Activated CD4-positive, alpha-beta T cell treated with anti-CD3 and anti-CD28 coated beads, Interleukin-2, amount 50 U/mL, for 48 hours (primary cell): Measurements from ENCODE around the gene WNT7A.

ENCODE experiments used
- DNase-seq, 2 experiments: peaks; one replicate each; pipeline ENCODE4 v3.0.0-alpha.2; 2020

WNT7A gene

GRCh38 chr3:13791198-13792050 lies 88.4 kb downstream of the WNT7A start:
- no peak for DNase-seq

DNA sequence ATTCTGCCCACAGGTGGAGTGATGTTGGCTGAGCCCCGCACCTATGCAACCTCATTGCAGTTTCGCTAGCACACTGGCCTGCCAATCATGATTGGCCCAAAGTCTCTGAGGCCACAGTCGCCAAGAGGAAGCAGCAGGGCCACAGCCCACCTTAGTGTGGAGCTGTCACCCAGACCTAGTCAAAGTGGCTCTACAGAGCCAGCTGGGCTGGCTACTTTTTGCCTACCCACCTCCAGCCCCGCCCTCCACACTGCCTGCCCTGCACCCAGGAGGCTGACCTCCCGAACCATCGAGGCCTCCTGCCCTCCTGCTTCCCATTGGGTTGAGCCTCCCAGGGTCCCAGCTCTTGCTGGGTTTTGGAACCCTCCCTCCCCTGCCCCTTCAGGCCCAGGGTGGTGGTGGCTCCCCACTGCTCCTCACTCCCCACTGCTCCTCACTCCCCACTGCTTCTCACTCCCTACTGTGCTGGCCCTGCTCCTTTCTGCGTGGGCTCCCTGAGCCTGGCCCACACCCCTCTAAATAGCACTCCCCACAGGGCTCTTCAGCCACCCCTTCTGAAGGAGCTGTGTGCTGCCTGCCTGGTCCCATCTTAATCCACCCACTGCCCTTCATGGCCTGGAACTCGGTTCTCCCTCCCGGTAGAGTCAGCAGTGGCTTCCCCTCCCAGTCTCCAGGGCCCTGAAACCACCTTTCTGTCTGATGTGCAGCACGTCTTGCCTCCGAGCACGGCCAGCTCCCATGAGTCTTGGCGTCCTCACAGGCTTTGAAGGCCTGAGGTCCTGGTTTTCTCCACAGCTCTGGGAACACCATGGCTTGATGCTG lies 89.3 kb downstream of the WNT7A start:
- no peak for DNase-seq

DNA sequence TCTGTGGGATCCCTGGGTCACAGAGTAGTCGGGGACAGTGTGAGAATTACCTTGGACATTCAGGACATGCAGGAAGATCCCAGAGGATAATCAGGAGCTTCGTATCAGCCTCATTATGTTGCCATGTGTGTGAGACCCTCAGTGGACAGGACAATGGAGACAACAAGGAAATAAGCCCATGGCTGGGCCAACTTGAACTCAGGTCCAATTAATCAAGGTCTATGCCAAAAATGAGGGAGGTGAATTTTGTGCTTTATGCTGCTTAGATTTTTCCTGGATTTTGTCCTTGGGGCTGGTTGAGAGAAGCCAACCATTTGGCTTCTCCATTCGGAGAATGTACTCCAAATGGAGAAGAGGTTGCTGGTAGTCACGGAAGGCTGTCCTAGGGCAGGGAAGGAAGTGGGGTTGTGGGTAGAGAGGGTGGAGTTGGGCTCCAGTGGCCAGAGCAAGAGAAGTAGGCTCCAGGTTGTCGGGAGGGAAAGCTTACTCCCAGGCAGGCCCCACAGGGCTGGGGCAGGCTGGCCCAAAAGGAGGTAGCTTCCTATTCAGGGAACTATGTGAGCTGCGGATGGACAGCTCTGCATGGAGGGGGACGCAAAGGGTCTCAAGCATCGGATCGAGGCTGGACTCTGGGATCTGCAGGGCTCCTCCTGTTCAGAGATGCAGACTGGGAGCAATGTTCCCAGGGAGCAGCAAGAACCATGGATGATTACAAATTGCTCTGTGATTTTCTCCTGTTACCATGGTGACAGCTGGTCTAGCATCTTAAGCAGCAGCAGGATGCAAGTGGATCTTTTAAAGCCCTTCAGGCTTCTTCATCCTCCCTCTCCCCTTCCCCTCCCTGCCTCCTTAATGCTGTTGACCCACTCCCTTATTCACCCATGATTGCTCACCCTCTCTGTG lies 91.1 kb downstream of the WNT7A start:
- no peak for DNase-seq

GRCh38 chr3:13787533-13788132 lies 92.2 kb downstream of the WNT7A start:
- DNase-seq, result no peak

- no peak for DNase-seq
Observed at GRCh38 chr3:13786811-13787210, 93.1 kb downstream of the WNT7A start.

DNA sequence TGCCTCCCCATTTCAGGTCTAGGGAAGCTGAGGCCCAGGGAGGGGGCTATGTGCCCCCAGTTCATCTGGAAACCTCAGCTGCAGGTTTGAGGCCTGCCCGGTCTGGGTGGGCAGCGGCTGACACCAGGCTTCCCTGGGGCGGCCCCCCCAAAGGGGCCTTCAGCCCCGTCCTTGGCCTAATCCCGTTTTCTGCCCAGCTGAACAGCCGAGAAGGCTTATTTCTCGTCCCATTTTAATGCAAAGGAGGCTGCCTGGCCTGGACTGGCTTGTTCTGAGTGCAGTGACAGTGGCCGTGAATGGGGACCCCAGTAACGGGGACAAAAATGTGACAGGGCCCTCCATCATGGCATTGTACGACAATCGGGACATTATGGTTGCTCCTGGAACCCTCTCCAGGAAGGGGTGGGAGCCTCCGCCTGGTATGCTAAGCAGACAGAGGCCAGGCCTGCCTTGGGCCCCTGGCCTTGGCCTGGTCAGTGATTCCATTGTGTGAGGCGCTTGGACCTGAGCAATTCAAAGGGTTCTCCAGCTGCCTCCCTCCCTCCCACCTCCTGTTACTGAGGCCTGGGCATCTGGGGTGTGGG lies 93.9 kb downstream of the WNT7A start:
- DNase-seq, result no peak

GRCh38 chr3:13785351-13785750 lies 94.5 kb downstream of the WNT7A start:
- DNase-seq, result no peak

DNA sequence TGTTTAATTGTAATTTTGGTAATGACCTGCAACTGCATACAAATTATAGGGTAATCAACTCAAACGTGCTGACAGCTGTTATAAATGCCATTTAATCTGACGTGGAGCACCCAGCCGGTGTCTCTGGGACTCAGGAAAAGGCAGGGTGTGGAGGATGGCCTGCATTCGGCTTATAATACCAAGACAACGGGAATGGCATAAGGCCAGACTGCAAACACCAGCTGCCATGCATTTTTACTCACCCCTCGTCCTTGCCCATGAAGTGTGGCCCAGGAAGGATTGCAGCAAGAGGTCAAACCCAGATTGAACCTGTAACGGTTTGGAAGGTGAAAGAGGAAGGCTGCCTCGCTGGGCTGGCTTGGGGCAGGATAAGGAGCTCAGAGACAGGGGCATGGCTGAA lies 96.4 kb downstream of the WNT7A start:
- no peak for DNase-seq

DNA sequence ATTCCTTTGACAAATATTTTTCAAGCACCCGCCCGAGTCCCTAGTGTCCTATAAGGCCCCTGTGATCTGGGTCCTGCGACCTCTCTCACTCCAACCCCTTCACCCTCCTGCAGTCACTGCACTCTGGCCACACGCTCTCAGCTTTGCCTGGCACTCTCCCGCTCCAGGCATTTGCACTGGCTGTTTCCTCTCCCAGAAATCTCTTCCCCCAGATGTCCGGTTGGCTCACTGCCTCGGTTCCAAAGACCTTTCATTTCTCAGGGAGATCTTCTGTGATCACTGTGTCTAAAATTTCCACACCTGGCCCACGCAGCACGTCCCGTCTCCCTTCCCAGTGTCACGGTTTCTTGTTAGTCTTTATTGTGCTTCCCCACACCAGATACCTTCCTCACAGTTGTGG lies 97.4 kb downstream of the WNT7A start:
- no peak for DNase-seq

GRCh38 chr3:13781417-13781816 lies 98.5 kb downstream of the WNT7A start:
- no peak for DNase-seq

DNA sequence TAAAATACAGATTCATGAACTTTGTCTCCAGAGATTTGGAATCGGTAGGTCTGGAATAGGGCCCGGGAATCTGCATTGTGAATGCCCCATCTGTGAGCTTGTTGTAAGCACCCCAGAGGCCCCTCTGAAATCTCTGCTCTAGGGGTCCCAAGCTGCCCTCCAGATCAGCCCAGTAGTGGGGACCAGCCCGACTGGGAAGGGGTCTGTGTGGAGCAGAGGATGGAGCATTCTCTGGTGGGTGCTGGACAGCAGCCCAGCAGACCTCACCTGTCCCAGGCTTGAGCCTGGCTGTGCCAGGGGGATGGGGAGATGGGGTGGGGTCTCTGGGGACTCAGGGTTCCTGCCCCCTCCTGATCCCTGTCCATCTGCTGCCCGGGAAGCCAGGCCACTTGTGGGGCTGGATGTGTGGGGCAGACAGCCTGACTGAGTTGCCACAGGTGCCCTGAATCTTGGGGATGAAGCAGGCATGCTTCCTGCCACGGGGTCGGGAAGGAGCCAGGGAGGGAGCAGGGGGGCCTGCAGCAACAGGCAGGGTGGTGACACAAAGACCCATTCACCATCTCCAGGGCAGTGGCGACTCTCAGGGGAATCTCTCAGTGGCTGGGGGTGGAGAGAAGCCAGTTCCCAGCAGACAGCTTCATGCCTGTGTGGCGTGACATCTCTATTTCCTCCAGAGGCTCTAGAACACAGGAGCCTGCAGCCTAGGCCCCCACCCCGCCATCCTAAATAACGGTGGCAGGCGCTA lies 99.3 kb downstream of the WNT7A start:
- DNase-seq, result no peak

DNA sequence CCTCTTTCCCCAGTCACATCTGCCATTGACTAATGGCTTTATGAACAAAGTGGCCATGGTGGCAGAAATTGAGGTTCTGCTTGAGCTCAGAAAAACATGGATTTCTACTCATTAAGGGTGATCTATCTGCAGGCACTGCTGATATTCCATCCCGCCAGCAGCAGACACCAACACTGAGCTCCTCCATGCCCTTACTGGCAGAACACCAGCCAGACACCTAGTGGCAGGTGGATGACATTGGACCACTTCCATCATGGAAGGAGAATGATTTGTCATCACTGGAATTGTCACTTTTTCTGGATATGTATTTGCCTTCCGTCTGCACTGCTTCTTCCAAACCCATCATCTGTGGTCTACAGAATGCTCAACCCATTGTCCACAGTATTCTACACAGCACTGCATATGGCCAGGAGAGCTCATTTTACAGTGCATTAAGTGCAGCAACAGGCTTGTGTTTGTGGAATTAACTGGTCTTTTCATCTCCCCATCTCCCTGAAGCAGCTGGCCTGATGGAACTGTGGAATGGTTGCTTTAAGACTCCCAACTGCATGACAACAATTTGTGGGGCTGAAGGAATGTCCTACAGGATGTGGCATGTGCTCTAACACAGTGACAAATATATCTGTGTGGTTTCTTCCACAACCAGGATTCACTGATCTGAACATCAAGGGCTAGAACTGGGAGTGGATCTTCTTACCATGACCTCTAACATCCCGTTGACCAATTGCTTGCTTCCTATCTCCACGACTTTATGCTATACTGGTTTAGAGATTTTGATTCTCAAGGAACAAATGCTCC lies 103.4 kb downstream of the WNT7A start:
- no peak for DNase-seq

GRCh38 chr3:13772885-13773745 lies 106.8 kb downstream of the WNT7A start:
- no peak for DNase-seq

DNA sequence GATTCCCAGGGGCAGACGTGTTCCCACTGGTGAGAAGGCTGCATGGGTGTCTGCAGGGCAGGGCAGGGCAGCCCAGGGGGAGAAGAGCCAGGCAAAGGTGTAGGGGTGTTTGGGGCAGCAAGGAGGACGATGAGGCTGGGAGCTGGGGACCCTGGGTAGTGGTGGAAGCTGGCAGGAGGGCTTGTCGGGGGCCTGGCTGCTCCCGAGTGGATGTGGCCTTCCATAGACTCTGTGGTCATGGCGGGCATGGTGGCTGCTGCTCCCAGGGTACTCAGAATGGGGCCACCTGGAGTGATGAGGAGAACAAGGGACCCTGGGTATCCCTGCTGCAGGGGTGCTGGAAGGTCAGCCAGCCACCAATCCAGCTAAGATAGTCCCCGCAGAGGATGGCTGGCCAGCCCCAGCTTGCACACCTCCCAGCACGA lies 107.5 kb downstream of the WNT7A start:
- no peak for DNase-seq

DNA sequence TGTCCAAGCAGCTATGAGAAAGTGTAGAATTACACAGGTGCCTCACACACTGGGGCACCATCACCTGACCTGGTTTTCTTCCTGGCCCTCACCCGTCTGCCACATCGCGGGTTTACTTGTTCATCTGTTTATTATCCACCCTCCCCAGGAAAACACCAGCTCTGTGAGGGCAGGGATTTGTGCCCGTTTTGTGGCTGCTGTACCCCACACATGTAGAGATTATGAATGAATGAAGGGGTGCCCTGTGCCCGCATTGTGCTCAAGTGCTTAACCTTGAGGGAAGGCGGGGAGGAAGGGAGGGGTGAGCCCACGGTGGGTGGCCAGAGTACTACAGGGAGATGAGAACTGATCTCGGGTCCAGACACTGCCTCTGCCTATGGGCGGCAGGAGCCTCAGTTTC lies 108.4 kb downstream of the WNT7A start:
- no peak for DNase-seq

- no peak for DNase-seq
Observed at GRCh38 chr3:13770170-13771169, 109.4 kb downstream of the WNT7A start.

DNA sequence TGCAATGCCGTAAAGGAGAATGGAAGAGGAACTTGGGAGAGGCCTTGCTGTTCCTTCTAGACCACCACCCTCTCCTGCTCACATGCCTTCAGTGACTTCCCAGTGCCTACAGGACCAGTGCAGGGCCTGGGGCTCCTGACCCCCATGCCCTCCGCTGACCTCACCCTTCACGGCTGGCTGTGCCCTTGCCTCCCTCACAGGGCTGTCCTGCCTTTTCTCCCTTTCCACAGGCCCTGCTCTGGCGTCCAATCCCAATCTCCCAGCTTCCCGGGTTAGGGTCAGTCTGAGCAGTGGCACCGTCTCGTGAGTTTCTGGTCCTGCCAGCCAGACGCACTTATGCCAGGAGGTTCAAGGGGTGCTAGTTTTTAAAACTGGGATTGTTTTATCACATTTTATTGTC lies 110.4 kb downstream of the WNT7A start:
- DNase-seq, result no peak

DNA sequence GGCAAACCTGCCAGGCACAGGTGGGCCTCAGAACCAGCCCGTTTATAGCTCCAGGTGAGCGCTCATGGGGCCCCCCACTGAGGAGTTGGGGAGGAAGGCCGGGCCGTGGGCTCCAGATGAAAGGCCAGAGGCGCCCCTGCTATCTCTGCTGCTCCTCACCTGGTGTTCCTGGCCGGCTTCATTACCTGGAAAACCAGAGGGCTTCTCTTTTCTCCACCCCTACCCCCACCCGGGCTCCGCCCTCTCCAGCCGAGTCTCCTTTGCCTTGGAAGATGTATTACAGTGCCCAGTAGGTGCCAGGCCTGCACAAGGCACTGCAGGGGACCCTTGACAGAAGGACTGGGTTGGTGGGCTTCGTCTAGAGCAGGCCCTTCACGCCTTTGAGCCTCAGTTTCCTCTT lies 111.4 kb downstream of the WNT7A start:
- no peak for DNase-seq
